GM12864 (cell line): Measurements from ENCODE around the gene KCNA3.
"Not testable (repeated sequence)": the region's sequence is repeated elsewhere in the genome, so short reads cannot be mapped to it uniquely, and the experiment has no call there.

Experiments
- DNase-seq: peaks from one replicate; pipeline ENCODE4 v3.0.0-alpha.2; 2011; ENCODE audit warnings: low read depth
- H3K4me3 ChIP-seq: 2 replicates; pipeline ENCODE4 v1.5.1; 2011; ENCODE audit warnings: mild to moderate bottlenecking, low read depth, low read length, control low read depth
- TF ChIP-seq, protein P1 (sequence below): IDR thresholded peaks from 2 replicates; pipeline ENCODE4 v1.5.1; 2011; ENCODE audit warnings: low read depth, mild to moderate bottlenecking, moderate library complexity, low read length, control low read depth, inconsistent platforms; ENCODE audit errors: missing control alignments

KCNA3 gene

DNA sequence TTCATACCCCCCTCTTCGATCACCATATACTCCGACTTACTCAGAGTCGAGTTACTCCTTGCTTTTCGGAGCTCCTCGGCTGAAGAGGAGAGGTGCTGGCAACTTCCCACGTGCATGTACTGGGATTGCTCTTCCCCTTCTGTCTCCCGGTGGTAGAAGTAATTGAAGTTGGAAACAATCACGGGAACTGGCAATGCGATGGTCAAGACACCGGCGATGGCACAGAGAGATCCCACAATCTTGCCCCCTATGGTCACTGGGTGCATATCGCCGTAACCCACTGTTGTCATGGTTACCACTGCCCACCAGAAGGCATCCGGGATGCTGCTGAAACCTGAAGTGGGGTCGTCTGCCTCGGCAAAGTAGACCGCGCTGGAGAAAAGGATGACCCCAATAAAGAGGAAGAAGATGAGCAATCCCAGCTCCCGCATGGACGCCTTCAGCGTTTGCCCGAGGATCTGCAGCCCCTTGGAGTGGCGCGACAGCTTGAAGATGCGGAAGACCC lies 1.5 kb downstream of the KCNA3 start:
- TF ChIP-seq, protein P1, sequence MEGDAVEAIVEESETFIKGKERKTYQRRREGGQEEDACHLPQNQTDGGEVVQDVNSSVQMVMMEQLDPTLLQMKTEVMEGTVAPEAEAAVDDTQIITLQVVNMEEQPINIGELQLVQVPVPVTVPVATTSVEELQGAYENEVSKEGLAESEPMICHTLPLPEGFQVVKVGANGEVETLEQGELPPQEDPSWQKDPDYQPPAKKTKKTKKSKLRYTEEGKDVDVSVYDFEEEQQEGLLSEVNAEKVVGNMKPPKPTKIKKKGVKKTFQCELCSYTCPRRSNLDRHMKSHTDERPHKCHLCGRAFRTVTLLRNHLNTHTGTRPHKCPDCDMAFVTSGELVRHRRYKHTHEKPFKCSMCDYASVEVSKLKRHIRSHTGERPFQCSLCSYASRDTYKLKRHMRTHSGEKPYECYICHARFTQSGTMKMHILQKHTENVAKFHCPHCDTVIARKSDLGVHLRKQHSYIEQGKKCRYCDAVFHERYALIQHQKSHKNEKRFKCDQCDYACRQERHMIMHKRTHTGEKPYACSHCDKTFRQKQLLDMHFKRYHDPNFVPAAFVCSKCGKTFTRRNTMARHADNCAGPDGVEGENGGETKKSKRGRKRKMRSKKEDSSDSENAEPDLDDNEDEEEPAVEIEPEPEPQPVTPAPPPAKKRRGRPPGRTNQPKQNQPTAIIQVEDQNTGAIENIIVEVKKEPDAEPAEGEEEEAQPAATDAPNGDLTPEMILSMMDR, result peak; percentile 14
- H3K4me3 ChIP-seq, result peak overlapping the region; percentile 66
- DNase-seq, result no peak

DNA sequence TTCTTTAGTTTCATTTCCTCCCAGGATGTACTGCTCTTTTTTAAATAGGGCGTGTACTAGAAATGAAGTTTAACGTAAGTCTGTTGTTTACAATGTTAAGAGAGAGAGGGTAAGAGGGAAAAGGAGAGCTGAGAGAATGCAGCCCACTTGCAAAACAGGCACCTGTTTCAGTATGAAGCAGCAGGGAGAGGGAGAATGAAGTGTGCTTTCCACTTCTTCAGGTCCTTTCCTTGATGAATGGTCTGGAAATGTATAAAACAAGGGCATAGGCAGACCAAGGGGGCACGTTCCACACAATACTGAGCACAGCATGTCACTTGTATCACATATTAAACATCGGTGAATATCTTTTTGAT lies 2.0 kb downstream of the KCNA3 start:
- peak; percentile 62 for DNase-seq
- H3K4me3 ChIP-seq, result peak overlapping the region; percentile 66
- TF ChIP-seq, protein P1, result no peak

DNA sequence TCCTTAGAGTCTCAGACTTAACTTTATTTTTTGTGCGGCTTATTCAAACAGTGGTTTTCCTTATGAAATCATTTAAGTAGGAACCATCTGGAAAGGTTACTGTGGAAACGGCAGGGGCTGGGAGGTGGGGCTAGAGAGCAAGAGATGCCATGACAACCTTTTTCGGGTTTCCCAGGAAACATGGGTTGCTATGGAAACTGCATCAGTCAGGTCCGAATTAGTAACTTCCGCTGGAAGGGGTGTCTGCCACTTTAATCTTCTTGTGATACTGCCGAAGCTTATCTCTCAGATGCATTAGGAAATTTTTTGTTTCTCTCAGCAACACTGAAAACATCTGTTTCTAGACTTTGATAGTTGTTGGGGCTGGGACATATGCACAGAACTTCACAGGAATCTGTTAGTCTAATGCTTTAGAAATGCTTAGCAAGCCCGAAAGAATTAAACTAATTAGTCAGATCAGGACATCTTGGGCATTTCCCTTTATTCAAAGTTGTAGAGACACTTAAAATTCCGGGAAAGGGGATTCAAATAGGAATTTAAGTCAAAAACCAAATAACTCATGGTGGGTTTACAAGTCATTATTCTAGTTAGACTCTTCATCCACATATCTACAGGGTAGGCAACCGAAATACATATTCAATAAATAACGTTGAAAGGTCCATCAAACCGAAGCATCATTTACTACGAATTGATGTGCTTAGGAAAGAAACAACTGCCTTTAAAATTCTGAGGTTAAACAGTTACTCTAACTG lies 2.6 kb downstream of the KCNA3 start:
- TF ChIP-seq, protein P1, result no peak
- H3K4me3 ChIP-seq, result peak overlapping the region; percentile 66
- peak; percentile 49 for DNase-seq

DNA sequence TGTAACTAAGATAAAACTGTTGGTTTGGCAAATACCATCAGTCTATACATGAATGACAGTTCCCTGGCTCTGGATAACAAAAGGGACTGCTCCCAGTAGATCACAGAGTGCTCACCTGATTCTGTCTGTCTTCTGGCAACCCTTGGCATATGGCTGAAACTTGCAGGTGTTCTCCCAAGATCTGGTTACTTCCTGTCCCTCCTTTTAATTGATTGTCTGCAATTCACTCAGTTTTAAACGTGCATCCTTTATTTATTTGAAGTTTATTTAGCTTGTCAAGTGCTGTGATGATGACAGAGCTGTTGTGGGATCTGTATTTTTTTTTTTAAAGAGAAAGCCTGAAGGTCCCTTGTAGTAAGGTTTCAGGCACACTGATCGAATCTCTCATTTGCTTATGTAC lies 3.4 kb downstream of the KCNA3 start:
- DNase-seq, result no peak
- TF ChIP-seq, protein P1, result no peak
- peak overlapping the region; percentile 66 for H3K4me3 ChIP-seq

DNA sequence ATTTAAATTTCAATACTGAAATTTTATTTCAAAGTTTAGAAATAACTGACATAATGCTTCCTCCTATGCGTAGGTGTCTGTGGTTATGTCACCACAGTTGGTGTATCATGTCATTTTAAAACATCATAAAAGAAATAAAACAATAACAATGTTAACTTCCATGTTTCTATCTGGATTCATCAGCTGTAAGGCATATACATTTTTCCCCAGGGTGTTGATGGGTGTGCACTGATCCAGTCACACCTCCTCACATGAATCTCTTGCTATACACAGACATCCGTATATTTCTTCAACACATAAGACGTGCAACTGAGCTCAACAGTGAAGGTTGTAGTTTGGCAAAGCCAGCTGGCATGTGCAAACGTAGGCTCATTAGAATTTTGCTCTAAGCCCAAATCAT lies 6.2 kb downstream of the KCNA3 start:
- H3K4me3 ChIP-seq, result no peak overlapping the region; the same call in 1 of the 2 replicates
- DNase-seq, result no peak
- TF ChIP-seq, protein P1, result no peak

DNA sequence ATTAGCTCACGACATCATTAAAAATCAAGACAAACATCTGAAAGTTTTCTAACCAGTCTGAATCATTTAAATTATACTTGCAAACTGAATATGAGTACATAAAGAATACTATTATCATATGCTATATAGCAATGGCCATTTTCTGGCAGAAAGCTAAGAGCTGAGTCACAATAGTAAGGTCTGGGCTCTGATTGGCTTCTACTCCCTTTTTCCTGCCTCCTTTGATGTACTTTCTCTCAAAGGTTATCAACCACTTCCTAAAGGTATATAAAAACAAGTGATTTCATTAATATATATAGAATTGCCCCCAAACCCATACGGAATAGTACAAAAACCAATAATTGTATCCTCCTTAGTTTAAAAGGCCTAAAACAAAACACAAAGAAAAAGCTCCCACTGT lies 7.0 kb downstream of the KCNA3 start:
- H3K4me3 ChIP-seq, result no peak overlapping the region
- TF ChIP-seq, protein P1, result no peak
- no peak for DNase-seq

DNA sequence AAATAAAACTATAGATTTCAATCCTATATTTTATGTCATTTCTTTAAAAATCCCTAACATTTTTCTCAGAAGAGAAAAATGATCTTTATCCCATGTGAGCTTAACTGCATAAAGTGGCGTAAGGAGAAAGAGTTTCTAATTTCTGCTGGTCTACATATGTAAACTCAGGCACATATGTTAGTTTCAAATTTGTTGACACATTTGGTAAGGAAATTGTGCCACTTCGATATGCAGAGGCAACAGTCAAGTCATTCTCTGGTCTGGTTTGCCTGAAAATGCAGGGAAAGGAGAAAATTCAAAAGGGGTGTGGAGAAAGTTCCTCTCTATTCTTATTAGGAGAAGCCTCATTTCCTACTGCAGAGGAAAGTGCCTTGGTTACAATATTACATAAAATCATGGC lies 11.5 kb downstream of the KCNA3 start:
- no peak overlapping the region for H3K4me3 ChIP-seq
- TF ChIP-seq, protein P1, result no peak
- no peak for DNase-seq

DNA sequence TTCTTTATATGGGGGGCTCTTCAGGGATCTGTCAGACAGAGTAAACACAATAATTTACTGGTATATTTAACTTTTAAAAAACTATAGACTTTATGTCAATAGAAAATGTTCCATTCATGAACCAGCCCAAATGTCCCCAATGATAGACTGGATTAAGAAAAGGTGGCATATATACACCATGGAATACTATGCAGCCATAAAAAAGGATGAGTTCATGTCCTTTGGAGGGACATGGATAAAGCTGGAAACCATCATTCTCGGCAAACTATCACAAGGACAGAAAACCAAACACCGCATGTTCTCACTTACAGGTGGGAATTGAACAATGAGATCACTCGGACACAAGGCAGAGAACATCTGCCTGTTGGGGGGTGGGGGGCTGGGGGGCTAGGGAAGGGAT lies 15.2 kb downstream of the KCNA3 start:
- not testable (repeated sequence) for H3K4me3 ChIP-seq, DNase-seq
